ENCODE data around the gene PHIP.

PHIP gene

GRCh38 chr6:78999737-79000136, 78.3 kb downstream of the PHIP start:
- no peak for TF ChIP-seq CTCF (IDR thresholded peaks at IDR 0.05; ENCODE audit: control extremely low read depth, extremely low read depth, low read depth, missing control alignments)
- DNase-seq (ENCODE audit: extremely low spot score): no peak
- ChIA-PET CTCF (interaction anchor here (0.7 to 1.6 kb wide), 4 partner anchors 18 to 37 kb away, joined by 3 to 7 read pairs (median 3); no protein-coding TSS in a partner anchor), POLR2A (no interaction called here)

GRCh38 chr6:78995946-78996345, 82.1 kb downstream of the PHIP start:
- POLR2A ChIA-PET: no interaction called here
- CTCF ChIA-PET: no interaction called here
- TF ChIP-seq CTCF (IDR thresholded peaks at IDR 0.05; ENCODE audit: control extremely low read depth, extremely low read depth, low read depth, missing control alignments): no peak
- DNase-seq (ENCODE audit: extremely low spot score): no peak

- ChIA-PET CTCF (no interaction called here), POLR2A (no interaction called here)
- TF ChIP-seq CTCF (IDR thresholded peaks at IDR 0.05; ENCODE audit: control extremely low read depth, extremely low read depth, low read depth, missing control alignments): no peak
- no peak for DNase-seq (ENCODE audit: extremely low spot score)
Observed at GRCh38 chr6:78995346-78995745, 82.7 kb downstream of the PHIP start.

GRCh38 chr6:78993955-78994354, 84.1 kb downstream of the PHIP start:
- CTCF ChIA-PET: interaction anchor here (1.4 kb wide), 1 partner anchor 30 kb away, joined by 4 read pairs; no protein-coding TSS in a partner anchor
- no peak for DNase-seq (ENCODE audit: extremely low spot score)
- POLR2A ChIA-PET: no interaction called here
- TF ChIP-seq CTCF (IDR thresholded peaks at IDR 0.05; ENCODE audit: control extremely low read depth, extremely low read depth, low read depth, missing control alignments): no peak

- no peak for TF ChIP-seq CTCF (IDR thresholded peaks at IDR 0.05; ENCODE audit: control extremely low read depth, extremely low read depth, low read depth, missing control alignments)
- ChIA-PET CTCF (interaction anchor here (0.7 to 1.4 kb wide), 2 partner anchors 21 to 64 kb away, joined by 3 read pairs; no protein-coding TSS in a partner anchor), POLR2A (no interaction called here)
- no peak for DNase-seq (ENCODE audit: extremely low spot score)
Observed at GRCh38 chr6:78989191-78989590, 88.9 kb downstream of the PHIP start.

GRCh38 chr6:78986161-78986560, 91.9 kb downstream of the PHIP start:
- POLR2A ChIA-PET: no interaction called here

More at GRCh38 chr6:78986161-78986560, 91.9 kb downstream of the PHIP start:
- no peak for DNase-seq (ENCODE audit: extremely low spot score)
- TF ChIP-seq CTCF (IDR thresholded peaks at IDR 0.05; ENCODE audit: control extremely low read depth, extremely low read depth, low read depth, missing control alignments): no peak
- CTCF ChIA-PET: interaction anchor here (1.0 kb wide), 1 partner anchor 40 kb away, joined by 3 read pairs; no protein-coding TSS in a partner anchor

All from GM10248 (cell line).